NCI-H446 treated with DMSO at 0.1 percent for 48 hours (cell line): ENCODE data around the gene B3GNT9.

Experiments
- DNase-seq: peaks from one replicate; lab custom pipeline; 2025; lab: John Stamatoyannopoulos, UW

Gene B3GNT9

GRCh38 chr16:67150833-67151396 is at the start of gene B3GNT9:
Gene B3GNT9, minus strand, starts transcription at chr16:67150998. Its CDS starts 513 bp downstream, at chr16:67150485.
- peak; percentile 45 for DNase-seq

- no peak for DNase-seq
Measured at GRCh38 chr16:67200491-67200890, 49.7 kb upstream of the B3GNT9 start.

GRCh38 chr16:67199808-67200198 is 49.0 kb upstream of the B3GNT9 start:
- DNase-seq, result no peak

GRCh38 chr16:67199011-67199807 is 48.4 kb upstream of the B3GNT9 start, which contains the start of gene ELMO3:
Gene ELMO3, plus strand, starts transcription at chr16:67199131. Its CDS starts 196 bp downstream, at chr16:67199327.
- DNase-seq, result no peak

GRCh38 chr16:67198238-67198734 is 47.5 kb upstream of the B3GNT9 start:
- DNase-seq, result no peak

GRCh38 chr16:67197704-67198103 is 46.9 kb upstream of the B3GNT9 start:
- no peak for DNase-seq

GRCh38 chr16:67196881-67197280 is 46.1 kb upstream of the B3GNT9 start:
- DNase-seq, result no peak

GRCh38 chr16:67195676-67196075 is 44.9 kb upstream of the B3GNT9 start:
- no peak for DNase-seq

- no peak for DNase-seq
Measured at GRCh38 chr16:67194260-67194659, 43.5 kb upstream of the B3GNT9 start.

- no peak for DNase-seq
Measured at GRCh38 chr16:67193536-67193935, 42.7 kb upstream of the B3GNT9 start.

GRCh38 chr16:67192781-67193361 is 42.1 kb upstream of the B3GNT9 start:
- DNase-seq, result no peak

GRCh38 chr16:67191995-67192681 is 41.3 kb upstream of the B3GNT9 start, which contains the start of gene E2F4:
Gene E2F4, plus strand, starts transcription at chr16:67192155. Its CDS starts 73 bp downstream, at chr16:67192228.
- DNase-seq, result peak; percentile 73

GRCh38 chr16:67191411-67191994 is 40.7 kb upstream of the B3GNT9 start:
- no peak for DNase-seq

GRCh38 chr16:67190448-67191399 is 39.9 kb upstream of the B3GNT9 start:
- DNase-seq, result no peak

- no peak for DNase-seq
Measured at GRCh38 chr16:67190041-67190440, 39.2 kb upstream of the B3GNT9 start, which contains the start of gene EXOC3L1. Gene EXOC3L1, minus strand, starts transcription at chr16:67190136. Its CDS starts 460 bp downstream, at chr16:67189676.

- no peak for DNase-seq
Measured at GRCh38 chr16:67188798-67189197, 38.0 kb upstream of the B3GNT9 start.

GRCh38 chr16:67188323-67188722 is 37.5 kb upstream of the B3GNT9 start:
- no peak for DNase-seq

- DNase-seq, result peak; percentile 72
Measured at GRCh38 chr16:67187175-67187890, 36.5 kb upstream of the B3GNT9 start.

GRCh38 chr16:67186550-67186950 is 35.8 kb upstream of the B3GNT9 start:
- no peak for DNase-seq

GRCh38 chr16:67185651-67186134 is 34.9 kb upstream of the B3GNT9 start:
- no peak for DNase-seq
